HUES6 (cell line): ENCODE data around the gene MRTFA.

Experiments
- H3K27ac ChIP-seq: 2 replicates; pipeline ENCODE4 v1.7.0; 2013; ENCODE audit warnings: low read depth, mild to moderate bottlenecking, low read length, inconsistent platforms
- H3K27me3 ChIP-seq: 2 replicates; pipeline ENCODE4 v1.6.1; 2013; ENCODE audit warnings: low read length; ENCODE audit not compliant: control insufficient read depth, insufficient read depth
- H3K36me3 ChIP-seq: 2 replicates; pipeline ENCODE4 v1.6.1; 2013; ENCODE audit warnings: low read length; ENCODE audit not compliant: control insufficient read depth, insufficient read depth
- H3K4me1 ChIP-seq: 2 replicates; pipeline ENCODE4 v1.6.1; 2013; ENCODE audit warnings: low read length; ENCODE audit not compliant: control insufficient read depth, insufficient read depth
- H3K4me3 ChIP-seq: 2 replicates; pipeline ENCODE4 v1.5.1; 2013; ENCODE audit warnings: low read depth, low read length
- H3K9ac ChIP-seq: one replicate; pipeline ENCODE4 v1.6.1; 2013; ENCODE audit warnings: mild to moderate bottlenecking, low read length
- H3K9me3 ChIP-seq: 2 replicates; pipeline ENCODE4 v1.6.1; 2013; ENCODE audit warnings: low read depth, low read length; ENCODE audit not compliant: control insufficient read depth, insufficient read depth

MRTFA gene

DNA sequence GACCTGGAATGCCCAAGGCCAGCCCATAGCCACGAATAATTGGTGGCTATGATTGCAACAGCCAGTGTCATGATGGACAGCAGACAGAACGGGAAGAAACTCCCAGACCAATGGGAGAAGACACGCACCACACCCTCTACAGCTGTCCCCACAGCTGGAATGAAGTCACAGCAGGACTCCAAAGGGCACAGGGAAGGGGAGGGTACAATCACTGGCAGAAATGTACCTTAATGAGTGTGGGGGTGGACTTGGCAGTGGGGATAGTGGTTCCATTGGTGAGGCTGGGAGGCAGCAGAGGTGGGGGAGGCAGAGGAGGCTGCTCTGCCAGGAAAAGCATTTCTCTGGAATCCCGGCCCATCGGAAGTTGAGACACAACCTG lies 213.2 kb downstream of the MRTFA start:
- no peak overlapping the region for H3K9ac ChIP-seq
- H3K9me3 ChIP-seq: no peaks in the 10 kb centered on the region
- peaks cover 83% of the 10 kb centered on the region for H3K36me3 ChIP-seq
- H3K4me3 ChIP-seq: no peak overlapping the region
- no peaks in the 10 kb centered on the region; the same call in 1 of the 2 replicates for H3K4me1 ChIP-seq
- no peaks in the 10 kb centered on the region for H3K27me3 ChIP-seq
- no peak overlapping the region for H3K27ac ChIP-seq

DNA sequence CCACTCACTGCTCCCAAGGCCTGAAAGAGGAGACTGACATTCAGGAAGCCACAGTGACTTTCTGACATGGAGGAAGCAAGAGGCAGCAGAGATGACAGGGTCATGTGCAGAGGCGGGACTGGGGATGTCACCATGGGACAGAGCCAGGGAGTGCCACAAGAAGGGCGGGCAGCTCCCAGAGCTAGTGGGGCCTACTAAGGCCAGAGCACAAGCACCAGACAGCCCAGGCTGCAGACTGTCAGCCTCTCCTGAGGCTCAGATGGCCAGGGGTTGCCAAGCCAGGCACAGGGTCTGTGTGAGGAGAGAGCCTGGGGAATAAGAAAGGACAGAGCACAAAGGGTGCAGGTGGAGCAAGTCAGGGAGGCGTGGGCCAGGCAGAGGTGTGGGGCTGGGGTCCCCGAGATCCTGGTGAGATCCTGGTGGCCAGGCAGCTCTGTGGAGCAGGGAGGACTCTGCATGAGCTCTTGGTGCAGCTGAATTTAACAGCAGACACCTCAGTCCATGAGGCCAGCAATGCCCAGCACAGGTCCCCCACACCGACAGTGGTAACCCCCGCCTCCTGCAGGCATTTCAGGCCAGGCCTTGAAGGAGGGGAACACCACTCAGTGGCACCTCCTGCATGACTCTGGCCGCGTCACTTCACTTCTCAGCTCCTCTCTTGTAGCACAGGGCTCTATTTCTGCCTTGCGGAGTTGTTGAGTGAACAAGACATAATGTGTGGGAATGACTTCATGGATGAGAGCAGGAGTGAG lies 213.8 kb downstream of the MRTFA start:
- Histone ChIP-seq H3K9ac (no peak overlapping the region), H3K36me3 (peaks cover 83% of the 10 kb centered on the region), H3K27ac (no peak overlapping the region), H3K27me3 (no peaks in the 10 kb centered on the region), H3K9me3 (no peaks in the 10 kb centered on the region), H3K4me3 (no peak overlapping the region), H3K4me1 (no peaks in the 10 kb centered on the region; the same call in 1 of the 2 replicates)

DNA sequence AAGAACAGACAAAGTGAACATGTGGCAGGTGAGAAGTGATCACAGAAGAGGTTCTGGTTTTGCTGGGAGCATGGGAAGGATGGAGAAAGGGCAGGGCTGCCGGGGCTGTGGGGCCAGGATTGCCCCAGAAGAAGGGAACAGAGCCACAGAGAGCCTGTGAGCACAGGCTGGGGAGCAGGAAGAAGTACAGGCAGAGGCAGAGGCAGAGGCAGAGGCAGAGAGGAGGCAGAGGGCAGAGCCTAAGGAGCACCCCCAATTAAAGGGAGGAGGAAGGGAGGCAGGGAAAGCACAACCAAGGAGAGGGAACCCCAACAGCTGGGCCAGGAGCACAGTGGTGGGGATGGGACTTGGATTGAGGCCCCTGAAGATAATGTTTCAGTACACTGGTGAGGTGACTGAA lies 214.6 kb downstream of the MRTFA start:
- Histone ChIP-seq H3K4me3 (no peak overlapping the region), H3K27ac (no peak overlapping the region), H3K9me3 (no peaks in the 10 kb centered on the region), H3K4me1 (no peaks in the 10 kb centered on the region; the same call in 1 of the 2 replicates), H3K27me3 (no peaks in the 10 kb centered on the region), H3K9ac (no peak overlapping the region), H3K36me3 (peaks cover 84% of the 10 kb centered on the region)

DNA sequence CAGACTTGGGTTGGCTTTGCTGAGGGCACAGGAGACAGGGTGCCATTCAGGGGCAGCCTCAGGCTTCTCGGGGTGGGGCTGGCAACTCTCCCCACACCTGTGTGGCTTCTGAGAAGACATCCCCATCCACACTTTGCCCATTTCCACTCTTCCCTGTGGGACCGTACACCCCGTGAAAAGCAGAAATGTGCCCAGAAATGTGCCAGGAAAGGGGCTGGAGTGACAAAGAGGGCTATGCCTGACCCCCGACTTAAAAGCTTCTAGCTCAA lies 215.5 kb downstream of the MRTFA start:
- no peaks in the 10 kb centered on the region for H3K9me3 ChIP-seq
- H3K27me3 ChIP-seq: no peaks in the 10 kb centered on the region
- H3K9ac ChIP-seq: no peak overlapping the region
- peaks cover 85% of the 10 kb centered on the region for H3K36me3 ChIP-seq
- H3K4me1 ChIP-seq: no peaks in the 10 kb centered on the region; the same call in 1 of the 2 replicates
- H3K27ac ChIP-seq: no peak overlapping the region
- H3K4me3 ChIP-seq: no peak overlapping the region

DNA sequence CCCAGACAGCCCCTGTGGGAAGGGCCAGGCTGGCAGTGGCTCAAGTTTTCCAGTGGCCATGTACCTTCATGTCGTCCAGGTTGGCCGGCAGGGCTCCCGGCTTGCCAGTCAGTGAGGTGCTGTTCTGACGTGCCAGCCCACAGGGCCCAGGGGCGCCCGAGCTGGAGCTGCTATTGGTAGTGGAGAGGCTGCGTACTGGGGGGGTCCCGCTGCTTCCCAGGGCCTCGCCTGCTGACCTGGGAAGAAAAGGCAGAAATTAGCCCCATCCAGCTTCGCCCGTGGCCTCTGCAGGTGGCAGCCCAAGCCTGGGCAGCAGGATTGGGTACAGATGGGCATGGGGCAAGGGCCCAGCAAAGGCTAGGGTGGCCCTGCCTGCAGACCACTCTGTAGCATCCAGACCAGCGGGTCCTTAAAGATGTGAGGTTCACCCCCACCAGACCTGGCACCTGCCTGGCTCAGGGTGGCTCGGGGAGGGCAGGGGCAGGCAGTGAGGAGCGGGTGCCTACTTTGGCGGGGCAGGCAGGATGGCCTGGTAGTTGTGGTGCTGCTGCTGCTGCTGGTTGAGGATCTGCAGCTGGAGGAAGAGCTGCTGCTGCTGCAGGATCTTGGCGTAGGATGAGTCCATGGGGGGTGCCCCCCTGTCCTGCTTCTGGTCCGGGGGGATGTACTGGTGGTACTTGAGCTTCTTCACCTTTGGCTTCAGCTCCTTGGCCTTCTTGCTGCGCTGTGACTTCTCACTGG lies 216.0 kb downstream of the MRTFA start:
- peaks cover 86% of the 10 kb centered on the region for H3K36me3 ChIP-seq

DNA sequence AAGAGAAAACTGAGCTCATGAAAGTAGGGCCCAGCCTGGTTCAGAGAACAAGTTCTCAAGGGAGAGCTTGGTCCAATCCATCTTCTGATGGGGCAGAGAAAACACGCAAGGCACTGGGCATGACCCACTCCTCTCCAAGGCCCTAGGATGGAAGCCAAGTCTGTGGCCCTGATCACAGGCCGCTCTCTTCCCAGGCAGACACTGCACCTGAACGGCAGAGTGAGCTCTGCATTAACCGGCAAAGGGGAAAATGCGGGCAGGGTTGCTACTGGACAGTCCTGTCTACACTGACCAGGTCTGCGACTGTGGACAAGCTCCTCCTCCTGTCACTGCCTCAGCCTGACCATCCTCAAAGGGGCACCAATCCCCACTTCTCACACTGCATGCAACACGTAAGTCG lies 216.8 kb downstream of the MRTFA start:
- Histone ChIP-seq H3K9me3 (no peaks in the 10 kb centered on the region), H3K4me3 (no peak overlapping the region), H3K27ac (no peak overlapping the region), H3K36me3 (peaks cover 79% of the 10 kb centered on the region), H3K4me1 (no peaks in the 10 kb centered on the region; the same call in 1 of the 2 replicates), H3K27me3 (no peaks in the 10 kb centered on the region), H3K9ac (no peak overlapping the region)

More for the DNA sequence above, 216.0 kb downstream of the MRTFA start:
- H3K27me3 ChIP-seq: no peaks in the 10 kb centered on the region
- H3K4me1 ChIP-seq: no peaks in the 10 kb centered on the region; the same call in 1 of the 2 replicates
- no peaks in the 10 kb centered on the region for H3K9me3 ChIP-seq
- no peak overlapping the region for H3K9ac ChIP-seq
- H3K27ac ChIP-seq: no peak overlapping the region
- H3K4me3 ChIP-seq: no peak overlapping the region

DNA sequence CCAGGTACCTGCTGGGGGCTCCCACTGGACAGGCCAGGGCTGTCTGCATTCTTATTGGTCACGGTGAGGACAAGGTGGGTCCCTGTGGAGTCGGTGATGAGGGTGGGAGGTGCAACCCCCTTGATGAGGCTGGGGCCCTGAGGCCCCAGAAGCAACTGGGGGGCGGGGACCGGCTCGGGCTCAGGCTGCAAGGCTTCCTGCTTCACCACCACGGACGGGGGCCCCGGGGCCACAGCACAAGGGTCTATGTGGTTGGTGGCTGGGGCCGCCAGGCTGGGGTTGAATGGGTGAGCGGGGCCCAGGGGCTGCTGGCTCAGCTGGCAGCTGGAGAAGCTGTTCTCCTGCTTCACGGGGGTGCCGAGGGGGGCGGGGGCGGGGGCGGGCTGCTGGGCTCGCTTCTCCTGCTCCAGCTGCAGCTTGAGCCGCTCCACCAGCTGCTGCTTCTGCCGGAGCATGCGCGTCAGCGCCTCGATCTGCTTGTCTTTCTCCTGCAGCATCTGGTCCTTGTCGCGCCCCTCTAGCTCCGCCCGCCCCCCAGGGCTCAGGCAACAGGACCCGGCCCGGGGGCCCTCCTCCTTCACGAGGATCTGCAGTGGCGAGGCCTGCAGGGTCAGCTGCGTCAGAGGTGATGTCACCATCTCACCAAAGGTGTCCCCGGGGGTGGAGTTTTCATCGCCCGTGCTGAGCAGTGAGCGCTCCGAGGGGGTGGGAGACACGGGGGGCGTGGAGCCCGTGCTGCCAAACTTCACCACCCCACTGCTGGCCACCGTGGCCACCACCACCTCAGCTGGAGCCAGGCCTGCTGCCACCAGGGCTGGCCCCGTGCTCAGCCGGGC lies 217.9 kb downstream of the MRTFA start:
- Histone ChIP-seq H3K36me3 (peaks cover 68% of the 10 kb centered on the region), H3K27ac (no peak overlapping the region), H3K9ac (no peak overlapping the region), H3K27me3 (no peaks in the 10 kb centered on the region), H3K4me1 (no peaks in the 10 kb centered on the region; the same call in 1 of the 2 replicates), H3K4me3 (no peak overlapping the region), H3K9me3 (no peaks in the 10 kb centered on the region)

DNA sequence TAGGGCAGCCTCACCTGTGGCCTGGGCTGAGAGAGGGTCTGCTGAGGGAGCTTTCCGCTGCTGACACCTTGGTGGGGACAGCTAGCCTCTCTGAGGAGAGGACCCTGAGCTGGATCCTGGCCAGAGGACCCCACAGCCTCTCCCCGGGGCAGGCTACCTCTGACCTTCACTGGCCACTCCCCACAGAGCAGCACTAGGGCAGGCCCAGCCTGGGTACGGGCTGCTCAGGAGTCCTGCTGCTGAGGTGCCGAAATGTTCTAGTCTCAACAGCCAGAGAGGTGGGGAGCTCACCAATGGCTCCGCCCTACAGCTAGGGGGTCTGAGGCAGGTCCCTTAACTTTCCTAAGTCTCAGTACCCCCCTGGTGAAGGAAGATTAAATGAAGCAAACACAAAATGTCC lies 218.6 kb downstream of the MRTFA start:
- Histone ChIP-seq H3K4me1 (no peaks in the 10 kb centered on the region; the same call in 1 of the 2 replicates), H3K9me3 (no peaks in the 10 kb centered on the region), H3K4me3 (no peak overlapping the region), H3K27me3 (no peaks in the 10 kb centered on the region), H3K36me3 (peaks cover 61% of the 10 kb centered on the region), H3K27ac (no peak overlapping the region), H3K9ac (no peak overlapping the region)

DNA sequence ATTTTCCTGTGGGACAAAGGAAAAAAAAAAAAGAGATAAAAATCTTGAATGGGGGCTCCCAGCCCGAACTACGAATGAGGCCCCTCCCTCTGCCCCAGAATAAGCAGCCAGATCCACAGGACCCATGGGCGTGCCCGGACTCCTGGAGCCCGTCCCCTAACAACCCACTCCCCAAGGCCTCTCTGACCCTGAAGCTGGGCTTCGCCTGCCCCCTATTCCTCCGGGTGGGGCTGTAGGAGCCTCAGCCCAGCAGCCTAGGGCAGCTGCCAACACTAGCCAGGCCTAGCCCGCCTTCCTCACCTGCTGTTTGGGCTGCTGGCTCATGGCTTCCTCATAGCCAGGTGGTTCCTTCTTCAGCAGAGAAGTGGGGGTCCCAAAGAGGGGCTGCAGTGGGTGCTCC lies 219.5 kb downstream of the MRTFA start:
- Histone ChIP-seq H3K27me3 (no peaks in the 10 kb centered on the region), H3K4me1 (no peaks in the 10 kb centered on the region; the same call in 1 of the 2 replicates), H3K4me3 (no peak overlapping the region), H3K36me3 (peaks cover 59% of the 10 kb centered on the region), H3K9me3 (no peaks in the 10 kb centered on the region), H3K27ac (no peak overlapping the region), H3K9ac (no peak overlapping the region)

DNA sequence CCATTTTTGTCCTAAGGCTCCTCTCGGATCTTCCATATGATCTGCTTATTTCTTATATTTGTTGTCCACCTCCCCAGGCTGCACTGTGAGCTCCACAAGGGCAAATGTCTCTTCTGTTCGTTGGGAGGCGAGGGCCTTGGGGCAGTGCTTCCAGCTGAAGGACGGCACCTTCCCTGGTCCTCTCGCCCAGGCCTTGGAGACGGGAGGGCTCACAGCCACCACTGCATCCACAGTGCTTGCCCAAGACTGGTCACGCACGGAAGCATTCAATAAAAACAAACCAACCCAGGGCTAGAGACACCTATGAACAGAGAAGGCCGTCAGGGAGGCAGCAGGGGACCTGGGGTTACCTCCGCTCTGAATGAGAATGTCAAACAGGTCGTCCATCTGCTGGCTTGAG lies 219.9 kb downstream of the MRTFA start:
- no peak overlapping the region for H3K27ac ChIP-seq
- H3K27me3 ChIP-seq: no peaks in the 10 kb centered on the region
- peaks cover 61% of the 10 kb centered on the region for H3K36me3 ChIP-seq
- H3K4me1 ChIP-seq: no peaks in the 10 kb centered on the region; the same call in 1 of the 2 replicates
- H3K9ac ChIP-seq: no peak overlapping the region
- H3K4me3 ChIP-seq: no peak overlapping the region
- H3K9me3 ChIP-seq: no peaks in the 10 kb centered on the region

DNA sequence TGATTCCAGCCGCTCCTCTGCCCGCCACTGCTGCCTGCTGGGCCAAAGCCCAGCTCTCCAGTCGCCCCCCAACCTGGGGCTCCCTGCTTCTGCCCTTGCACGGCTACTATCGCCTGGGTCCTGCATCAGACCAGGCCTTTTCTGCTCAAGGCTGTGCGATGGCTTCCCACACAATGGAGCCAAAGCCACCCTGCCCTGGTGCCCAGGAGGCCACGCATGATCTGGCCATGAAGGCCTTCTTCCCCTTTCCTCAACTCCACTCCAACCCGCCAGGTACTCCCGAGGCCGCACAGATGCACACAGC lies 220.3 kb downstream of the MRTFA start:
- Histone ChIP-seq H3K9ac (no peak overlapping the region), H3K27me3 (no peaks in the 10 kb centered on the region), H3K36me3 (peaks cover 62% of the 10 kb centered on the region), H3K4me3 (no peak overlapping the region), H3K4me1 (no peaks in the 10 kb centered on the region; the same call in 1 of the 2 replicates), H3K27ac (no peak overlapping the region), H3K9me3 (no peaks in the 10 kb centered on the region)
